ENCODE results near the gene FCN1.

GRCh38 chr9:134951994-134952393 lies 34.3 kb upstream of the FCN1 start:
- TF ChIP-seq, protein P1, sequence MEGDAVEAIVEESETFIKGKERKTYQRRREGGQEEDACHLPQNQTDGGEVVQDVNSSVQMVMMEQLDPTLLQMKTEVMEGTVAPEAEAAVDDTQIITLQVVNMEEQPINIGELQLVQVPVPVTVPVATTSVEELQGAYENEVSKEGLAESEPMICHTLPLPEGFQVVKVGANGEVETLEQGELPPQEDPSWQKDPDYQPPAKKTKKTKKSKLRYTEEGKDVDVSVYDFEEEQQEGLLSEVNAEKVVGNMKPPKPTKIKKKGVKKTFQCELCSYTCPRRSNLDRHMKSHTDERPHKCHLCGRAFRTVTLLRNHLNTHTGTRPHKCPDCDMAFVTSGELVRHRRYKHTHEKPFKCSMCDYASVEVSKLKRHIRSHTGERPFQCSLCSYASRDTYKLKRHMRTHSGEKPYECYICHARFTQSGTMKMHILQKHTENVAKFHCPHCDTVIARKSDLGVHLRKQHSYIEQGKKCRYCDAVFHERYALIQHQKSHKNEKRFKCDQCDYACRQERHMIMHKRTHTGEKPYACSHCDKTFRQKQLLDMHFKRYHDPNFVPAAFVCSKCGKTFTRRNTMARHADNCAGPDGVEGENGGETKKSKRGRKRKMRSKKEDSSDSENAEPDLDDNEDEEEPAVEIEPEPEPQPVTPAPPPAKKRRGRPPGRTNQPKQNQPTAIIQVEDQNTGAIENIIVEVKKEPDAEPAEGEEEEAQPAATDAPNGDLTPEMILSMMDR (IDR thresholded peaks at IDR 0.05) = no peak
- TF ChIP-seq POLR2A (IDR thresholded peaks at IDR 0.05) = no peak
